Lung (tissue), 12 donors: Measurements from ENCODE around the gene TENM4. TPM values are rescaled to one million over a fixed set of nuclear protein-coding genes. Genes with fewer than 3 reads are reported as not detected.

Experiments used
- ATAC-seq: fragments of 200-7000 bp; cut with Tn5 transposase; one replicate; pipeline ENCODE4 v1.9.1; 2020; ENCODE audit warnings: moderate number of reproducible peaks; ENCODE audit not compliant: insufficient read depth, low FRiP score
- DNase-seq, 3 donors: peaks; one replicate each; pipeline ENCODE4 v3.0.0-alpha.2; 2013 to 2017
- H3K27ac ChIP-seq, 2 donors: one replicate each; pipeline ENCODE4 v1.5.1; 2013; ENCODE audit warnings: mild to moderate bottlenecking in 2 of 2, moderate library complexity in 2 of 2, control low read depth in 1 of 2, inconsistent platforms in 1 of 2, low read depth in 1 of 2, low read length in 1 of 2
- H3K27me3 ChIP-seq, 3 donors: one replicate each; pipeline ENCODE4 v1.5.1; 2013; ENCODE audit warnings: low read length in 2 of 3; ENCODE audit not compliant: control insufficient read depth in 3 of 3, insufficient read depth in 3 of 3
- H3K36me3 ChIP-seq, 4 donors: one replicate each; pipeline ENCODE4 v1.5.1; 2013; ENCODE audit warnings: low read length in 4 of 4, mild to moderate bottlenecking in 1 of 4, moderate library complexity in 1 of 4; ENCODE audit not compliant: control insufficient read depth in 4 of 4, insufficient read depth in 4 of 4
- H3K4me1 ChIP-seq, 5 donors: one replicate each; pipeline ENCODE4 v1.5.1; 2013; ENCODE audit warnings: low read length in 5 of 5, mild to moderate bottlenecking in 2 of 5, moderate library complexity in 1 of 5; ENCODE audit not compliant: control insufficient read depth in 5 of 5, insufficient read depth in 5 of 5
- H3K4me3 ChIP-seq: one replicate; pipeline ENCODE4 v1.5.1; 2013; ENCODE audit warnings: mild to moderate bottlenecking, control low read depth, moderate library complexity
- H3K9ac ChIP-seq, 2 donors: one replicate each; pipeline ENCODE4 v1.5.1; 2013; ENCODE audit warnings: low read length in 2 of 2, control low read depth in 1 of 2; ENCODE audit not compliant: insufficient read depth in 1 of 2
- H3K9me3 ChIP-seq, 4 donors: one replicate each; pipeline ENCODE4 v1.5.1; 2013; ENCODE audit warnings: low read length in 3 of 4, mild to moderate bottlenecking in 1 of 4, moderate library complexity in 1 of 4; ENCODE audit not compliant: control insufficient read depth in 4 of 4, insufficient read depth in 3 of 4
- WGBS, 2 donors: extraction: QIAGEN DNeasy Blood & Tissue Kit; methylation state at CpG; one replicate each; pipeline ENCODE4 v1.1.7; 2013; 5-methylcytosine and 5-hydroxymethylcytosine counted together
- polyA plus RNA-seq, 2 donors: library from polyadenylated mRNA; stranded (reverse); fragments of 200-250 nt; gene quantifications; one replicate each; pipeline ENCODE4 v1.2.1, GENCODE V29; 2013
- total RNA-seq, 2 donors: library from RNA; depleted of rRNA in 1 of 2; stranded (reverse); fragments of >200 nt in 1 of 2; gene quantifications; one replicate each; pipeline ENCODE4 v1.2.1, GENCODE V29; 2014 to 2021
- TF ChIP-seq, protein P1 (sequence below): IDR thresholded peaks from 2 replicates; pipeline ENCODE4 v1.5.1; 2012; ENCODE audit warnings: mild to moderate bottlenecking; ENCODE audit errors: control extremely low read depth, extremely low read depth
- donor health status: control.
- donor health status: control.
- donor health status: Bipolar disorder and iron deficiency.
- donor health status: healthy.
- donor health status: DM: yes; HTN: yes; CAD: no.

The TENM4 gene
- total and polyA plus RNA-seq, 4 donors: 0.28 to 16.4 (median 3.2) TPM

DNA sequence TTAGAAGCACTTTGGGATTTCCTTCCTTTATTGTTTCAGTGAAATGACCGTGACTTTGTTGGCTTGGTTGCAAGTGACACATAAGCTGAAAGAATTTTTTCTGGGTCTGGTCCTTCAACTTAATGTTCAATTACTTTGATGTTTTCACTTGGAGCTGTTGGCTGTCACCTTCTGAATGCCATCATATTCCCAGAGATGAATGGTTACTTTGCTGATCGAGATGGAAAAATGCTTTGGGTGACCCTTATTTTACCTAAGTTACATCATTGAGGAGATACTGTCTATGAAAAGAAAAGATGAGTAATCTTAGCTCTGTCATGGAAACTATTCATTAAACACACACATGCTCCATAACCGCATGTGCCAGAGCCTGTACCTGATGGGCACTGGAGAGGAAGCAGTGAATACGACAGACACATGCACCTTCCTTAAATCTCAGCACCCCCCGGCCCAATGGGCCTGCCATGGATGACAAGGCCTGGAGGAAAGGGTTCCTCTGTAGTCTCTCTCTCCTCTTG lies 76.9 kb downstream of the TENM4 start:
- Histone ChIP-seq H3K27ac (no peak overlapping the region), H3K9me3 (peaks cover 0 to 3% (median 0%) of the 10 kb centered on the region in 4 donors), H3K36me3 (no peaks in the 10 kb centered on the region), H3K9ac (no peak overlapping the region), H3K27me3 (no peaks in the 10 kb centered on the region), H3K4me3 (no peak overlapping the region), H3K4me1 (no peaks in the 10 kb centered on the region)
- TF ChIP-seq, protein P1, sequence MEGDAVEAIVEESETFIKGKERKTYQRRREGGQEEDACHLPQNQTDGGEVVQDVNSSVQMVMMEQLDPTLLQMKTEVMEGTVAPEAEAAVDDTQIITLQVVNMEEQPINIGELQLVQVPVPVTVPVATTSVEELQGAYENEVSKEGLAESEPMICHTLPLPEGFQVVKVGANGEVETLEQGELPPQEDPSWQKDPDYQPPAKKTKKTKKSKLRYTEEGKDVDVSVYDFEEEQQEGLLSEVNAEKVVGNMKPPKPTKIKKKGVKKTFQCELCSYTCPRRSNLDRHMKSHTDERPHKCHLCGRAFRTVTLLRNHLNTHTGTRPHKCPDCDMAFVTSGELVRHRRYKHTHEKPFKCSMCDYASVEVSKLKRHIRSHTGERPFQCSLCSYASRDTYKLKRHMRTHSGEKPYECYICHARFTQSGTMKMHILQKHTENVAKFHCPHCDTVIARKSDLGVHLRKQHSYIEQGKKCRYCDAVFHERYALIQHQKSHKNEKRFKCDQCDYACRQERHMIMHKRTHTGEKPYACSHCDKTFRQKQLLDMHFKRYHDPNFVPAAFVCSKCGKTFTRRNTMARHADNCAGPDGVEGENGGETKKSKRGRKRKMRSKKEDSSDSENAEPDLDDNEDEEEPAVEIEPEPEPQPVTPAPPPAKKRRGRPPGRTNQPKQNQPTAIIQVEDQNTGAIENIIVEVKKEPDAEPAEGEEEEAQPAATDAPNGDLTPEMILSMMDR: no peak
- DNase-seq (no peak), ATAC-seq (no peak)
- 84 to 89% methylated on average over 5 of the region's 5 CpGs for WGBS, 2 donors

DNA sequence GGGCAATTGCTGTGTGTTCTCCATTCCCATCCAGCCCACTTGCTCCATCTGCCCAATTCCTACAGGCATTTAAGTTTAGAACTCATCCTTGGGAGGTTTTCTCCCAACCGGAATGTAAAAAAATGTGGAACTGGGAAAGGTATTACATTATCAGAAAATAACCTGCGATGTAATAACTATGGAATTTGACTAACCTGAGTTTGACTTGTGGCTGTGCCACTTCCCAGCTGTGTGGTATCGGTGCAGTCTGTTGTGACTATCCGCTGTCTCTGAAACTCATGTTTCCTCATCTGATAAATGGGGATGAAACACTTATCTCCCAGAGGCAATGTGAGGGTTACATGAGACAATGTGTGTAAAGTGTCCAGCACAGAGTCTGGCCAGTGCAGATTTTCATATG lies 77.6 kb downstream of the TENM4 start:
- Histone ChIP-seq H3K27me3 (no peaks in the 10 kb centered on the region), H3K9me3 (peaks cover 0 to 3% (median 0%) of the 10 kb centered on the region in 4 donors), H3K4me1 (no peaks in the 10 kb centered on the region), H3K9ac (no peak overlapping the region), H3K36me3 (no peaks in the 10 kb centered on the region), H3K4me3 (no peak overlapping the region), H3K27ac (no peak overlapping the region)
- TF ChIP-seq, protein P1: no peak
- DNase-seq (no peak), ATAC-seq (no peak)
- WGBS, 2 donors: 84 to 92% methylated on average over 4 of the region's 4 CpGs

DNA sequence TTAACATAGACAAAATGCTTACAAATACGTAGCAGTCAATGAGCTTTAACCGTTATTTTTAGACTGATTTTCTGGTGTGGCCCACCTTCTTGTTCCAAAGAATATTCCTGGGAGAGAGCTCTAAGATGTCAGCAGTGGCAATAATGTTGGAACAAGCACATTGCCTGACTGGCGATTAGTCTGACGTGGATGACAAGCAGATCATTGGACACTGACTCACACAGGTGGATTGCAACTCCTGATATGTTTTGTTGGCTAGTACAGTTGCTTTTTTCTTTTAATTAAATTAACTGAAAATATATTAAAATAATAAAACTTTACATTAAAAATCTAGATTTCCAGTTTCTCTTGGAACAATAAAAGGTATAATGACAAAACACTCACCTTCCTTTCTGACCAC lies 78.0 kb downstream of the TENM4 start:
- peaks cover 0 to 3% (median 0%) of the 10 kb centered on the region in 4 donors for H3K9me3 ChIP-seq
- H3K36me3 ChIP-seq: no peaks in the 10 kb centered on the region
- DNase-seq (no peak), ATAC-seq (no peak)
- no peak overlapping the region for H3K27ac ChIP-seq
- no peaks in the 10 kb centered on the region for H3K27me3 ChIP-seq
- TF ChIP-seq, protein P1: no peak
- 92 to 95% methylated on average over 4 of the region's 4 CpGs for WGBS, 2 donors
- no peak overlapping the region for H3K9ac ChIP-seq
- H3K4me1 ChIP-seq: no peaks in the 10 kb centered on the region
- no peak overlapping the region for H3K4me3 ChIP-seq

DNA sequence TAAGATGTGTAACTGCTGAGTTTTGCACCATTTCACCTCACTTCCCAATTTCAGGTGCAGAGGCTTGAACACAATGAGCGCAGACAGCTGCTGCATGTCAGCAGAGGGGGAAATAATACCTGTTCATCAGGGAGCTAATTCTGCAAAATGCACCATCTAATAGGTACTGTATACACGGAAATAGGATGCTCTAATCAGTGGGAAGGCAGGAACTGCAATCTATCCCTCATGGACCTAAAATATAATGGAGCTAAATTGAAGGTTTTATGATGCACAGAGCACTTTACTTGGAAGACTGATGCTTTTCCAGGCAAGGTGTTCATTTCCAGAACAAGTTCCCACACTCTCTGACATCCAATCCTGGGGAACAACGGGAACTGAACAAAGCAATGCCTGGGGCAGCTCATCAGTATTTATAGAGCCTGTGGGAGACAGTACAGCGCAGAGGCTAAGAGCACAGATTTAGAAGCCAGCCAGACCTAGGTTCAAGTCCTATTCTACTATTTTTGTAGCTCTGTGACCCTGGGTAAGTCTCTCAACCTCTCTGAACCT lies 78.5 kb downstream of the TENM4 start:
- Histone ChIP-seq H3K9ac (no peak overlapping the region), H3K36me3 (no peaks in the 10 kb centered on the region), H3K4me1 (no peaks in the 10 kb centered on the region), H3K27ac (no peak overlapping the region), H3K9me3 (peaks cover 0 to 3% (median 0%) of the 10 kb centered on the region in 4 donors), H3K27me3 (no peaks in the 10 kb centered on the region), H3K4me3 (no peak overlapping the region)
- no peak for ATAC-seq
- TF ChIP-seq, protein P1: no peak
- 82 to 85% methylated on average over 4 of the region's 4 CpGs for WGBS, 2 donors
- DNase-seq: no peak
